ENCODE measurements around the gene DLGAP1.
A peak's percentile ranks its signal among the peaks of the same experiment; 100 is the strongest.

DLGAP1 gene

DNA sequence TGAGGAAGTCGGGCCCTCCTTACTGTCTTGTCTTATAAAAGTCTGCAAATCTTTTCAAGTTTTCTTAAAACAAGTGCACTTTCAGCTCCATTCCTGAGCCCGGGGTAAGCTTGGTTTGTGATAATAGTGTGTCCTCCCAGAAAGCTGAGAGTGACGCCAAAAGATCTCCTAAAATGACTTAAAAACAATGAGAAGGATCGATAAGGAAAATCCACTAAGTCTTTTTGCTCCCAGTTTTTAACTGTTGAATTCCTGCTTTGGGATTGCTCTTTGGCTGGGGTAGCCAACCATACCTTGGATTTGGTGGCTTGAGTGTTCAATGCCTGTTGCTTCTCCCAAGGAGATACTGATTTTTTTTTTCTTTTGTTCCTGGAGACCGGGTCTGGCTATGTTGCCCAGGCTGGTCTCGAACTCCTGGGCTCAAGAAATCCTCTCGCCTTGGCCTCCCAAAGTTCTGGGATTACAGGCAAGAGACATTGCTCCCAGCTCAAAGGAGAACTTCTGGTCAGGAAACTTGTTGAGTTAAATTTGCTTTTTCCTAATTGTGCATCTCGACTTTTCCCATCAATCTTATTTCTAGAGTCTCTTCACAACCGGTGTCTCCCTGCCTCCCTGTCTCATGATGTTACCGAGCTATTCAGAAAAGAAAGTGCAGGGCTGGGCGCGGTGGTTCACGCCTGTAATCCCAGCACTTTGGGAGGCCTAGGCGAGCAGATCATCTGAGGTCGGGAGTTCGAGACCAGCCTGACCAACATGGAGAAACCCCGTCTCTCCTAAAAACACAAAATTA is 1002.2 kb downstream of the DLGAP1 start:
- DNase-seq = no peak

DNA sequence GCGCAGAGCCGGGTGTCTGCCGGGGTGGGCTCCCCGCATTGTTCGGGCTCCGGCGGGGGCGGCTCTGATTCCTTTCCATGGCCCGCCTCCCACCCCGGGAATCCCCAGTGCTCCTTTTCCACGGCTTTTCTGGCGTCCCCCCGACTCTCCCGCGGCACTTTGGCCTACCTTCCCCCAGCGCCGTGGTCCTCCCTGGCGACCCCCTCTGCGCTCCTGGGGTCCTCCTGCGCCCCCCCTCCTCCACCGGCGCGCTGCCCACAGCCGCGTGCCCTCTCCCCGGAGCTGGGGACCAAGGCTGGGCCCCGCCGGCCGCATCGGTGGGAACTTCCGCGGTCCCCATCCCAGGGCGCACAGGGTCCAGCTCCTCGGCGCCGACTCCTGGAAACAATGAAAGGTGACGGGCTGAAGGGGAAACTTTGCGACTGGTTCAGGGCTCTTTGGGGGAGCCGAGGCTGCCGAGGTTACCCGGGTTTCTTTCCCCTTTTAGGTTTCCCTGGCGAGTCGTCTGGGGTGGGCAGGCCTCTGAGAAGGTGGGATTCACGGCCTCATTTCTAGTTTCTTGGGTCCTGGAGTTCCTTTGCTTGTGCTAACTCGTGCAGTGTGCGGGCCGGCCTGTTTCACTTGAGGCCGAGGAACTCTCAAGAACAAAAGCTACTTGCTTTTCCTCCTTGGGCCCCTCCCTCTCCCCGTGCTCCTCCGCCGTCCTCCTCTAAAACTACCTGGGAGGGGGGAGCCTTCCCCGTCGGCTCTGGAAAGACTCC is 1002.9 kb downstream of the DLGAP1 start:
- no peak for DNase-seq

DNA sequence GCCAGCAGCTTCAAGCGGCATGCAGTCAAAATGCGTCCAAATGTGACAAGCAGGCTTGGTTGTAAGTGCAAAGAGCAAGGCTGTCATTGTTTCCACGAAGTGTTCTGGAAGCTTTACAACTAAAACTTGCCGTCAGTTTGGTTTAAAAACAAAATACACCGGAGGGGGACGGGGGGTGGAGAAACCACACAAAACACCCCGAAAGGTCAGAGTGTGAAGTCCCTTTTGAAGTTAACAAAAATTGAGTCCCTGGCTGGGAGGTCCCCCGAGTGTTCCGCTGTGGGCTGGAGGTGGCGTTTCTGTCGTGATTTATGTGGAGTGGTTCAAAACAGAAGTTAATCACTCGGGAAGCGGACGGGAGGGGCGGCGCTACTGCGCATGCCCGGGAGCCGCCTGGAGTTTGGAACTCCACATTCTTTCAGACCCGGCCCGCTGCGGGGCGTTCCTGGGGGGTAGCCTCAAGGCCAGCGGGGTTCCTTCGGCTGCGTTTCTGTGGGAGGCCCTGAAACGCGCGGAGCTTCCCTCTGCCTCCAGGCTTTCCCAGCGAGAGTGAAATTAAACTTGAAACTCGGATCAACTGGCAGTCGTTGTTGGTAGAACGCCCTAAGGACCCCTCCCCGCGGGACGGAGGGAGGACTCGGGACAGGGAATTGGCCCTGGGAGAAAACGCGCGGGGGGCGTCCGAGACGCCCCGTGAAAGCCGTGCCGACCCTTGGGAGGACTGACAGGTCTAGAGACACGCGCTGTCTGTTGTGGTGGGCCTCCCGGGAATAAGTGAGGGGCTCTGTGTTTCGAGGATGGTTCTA is 1003.7 kb downstream of the DLGAP1 start:
- DNase-seq = peak; percentile 27

DNA sequence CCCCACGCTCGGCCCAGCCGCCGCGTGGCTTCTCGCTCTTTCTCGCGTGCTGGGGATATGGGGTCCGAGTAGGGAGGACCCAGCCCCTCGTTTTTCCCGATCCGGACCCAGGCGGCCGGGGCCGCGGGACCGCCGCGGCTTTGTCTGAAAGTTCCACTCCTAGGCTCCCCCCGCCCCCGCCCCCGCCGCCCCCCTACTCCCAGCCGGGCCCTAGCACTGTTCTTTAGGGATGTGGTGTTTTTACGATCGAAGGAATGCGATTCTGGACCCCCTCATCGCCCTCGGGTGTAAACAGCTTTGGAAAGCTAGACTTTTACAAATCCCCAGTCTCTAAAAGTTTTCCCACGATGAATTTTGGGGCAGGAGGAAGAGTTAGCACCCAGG is 1004.3 kb downstream of the DLGAP1 start:
- no peak for DNase-seq

DNA sequence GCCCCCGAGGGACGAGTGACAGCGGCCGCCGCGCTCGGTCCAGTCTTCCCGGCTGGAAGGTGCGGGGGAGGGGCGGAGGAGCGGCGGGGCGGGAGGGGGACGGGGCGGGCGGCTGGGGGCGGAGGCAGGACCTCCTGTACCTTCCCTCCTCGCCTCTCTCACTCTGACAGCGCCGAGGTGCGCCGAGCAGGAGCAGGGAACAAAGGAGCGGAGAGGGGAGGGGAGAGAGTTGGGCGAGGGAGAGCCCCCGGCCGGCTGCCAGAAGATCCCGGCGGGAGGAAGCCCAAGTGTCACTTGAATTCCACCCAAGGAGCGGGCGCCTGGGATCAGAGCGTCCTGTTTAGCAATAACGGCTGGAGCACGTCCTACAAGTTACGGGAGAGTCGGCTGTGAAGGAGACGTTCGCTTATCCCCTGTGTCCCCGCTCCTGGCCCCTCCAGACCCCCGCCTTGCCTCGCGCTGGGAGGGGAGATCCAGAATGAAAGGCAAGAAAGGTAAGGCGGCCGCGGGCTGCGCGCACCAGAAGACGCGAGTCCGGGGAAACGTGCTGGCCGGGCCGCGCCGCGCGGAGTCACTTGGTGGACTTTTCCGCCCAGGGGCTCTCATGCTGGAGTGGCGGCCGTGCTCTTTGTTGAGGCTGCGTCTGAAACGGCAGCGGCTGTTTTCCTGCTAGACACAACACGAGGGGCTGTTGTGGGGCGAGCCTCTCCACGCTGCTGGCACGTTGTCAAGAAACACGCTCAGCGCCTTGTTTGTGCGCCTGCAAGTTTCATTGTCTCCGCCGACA is 1004.9 kb downstream of the DLGAP1 start, which contains the start of gene TGIF1:
Gene TGIF1, plus strand, starts transcription at position 161 of the 787 bp plus-strand sequence. Its CDS starts 318 bp downstream, at position 479.
- DNase-seq = peak; percentile 66

DNA sequence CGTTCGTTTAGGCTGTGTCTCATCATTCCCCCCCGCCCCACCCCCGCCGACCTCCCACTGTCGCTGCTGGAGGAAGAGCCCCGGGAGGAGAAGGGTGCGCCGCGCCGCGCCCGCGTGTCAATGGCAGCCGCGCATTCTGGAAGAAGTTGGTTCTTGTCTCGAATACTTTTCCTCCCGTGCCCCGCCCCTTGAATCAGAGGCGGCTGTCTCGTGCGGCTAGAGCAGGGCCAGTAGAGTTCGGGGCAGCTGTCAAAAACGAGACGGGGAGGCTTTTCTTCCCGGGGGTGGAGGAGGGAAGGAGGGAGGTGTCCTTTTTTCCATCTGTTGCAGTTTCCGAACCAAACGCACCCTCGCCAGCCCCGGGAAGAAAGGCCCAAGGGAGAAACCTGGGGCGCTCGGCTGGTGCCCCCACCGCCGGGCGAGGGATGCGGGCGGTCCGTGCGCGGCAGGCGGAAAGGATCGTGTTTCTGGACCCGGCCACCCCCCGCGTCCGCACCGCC is 1005.5 kb downstream of the DLGAP1 start:
- DNase-seq = peak; percentile 57

DNA sequence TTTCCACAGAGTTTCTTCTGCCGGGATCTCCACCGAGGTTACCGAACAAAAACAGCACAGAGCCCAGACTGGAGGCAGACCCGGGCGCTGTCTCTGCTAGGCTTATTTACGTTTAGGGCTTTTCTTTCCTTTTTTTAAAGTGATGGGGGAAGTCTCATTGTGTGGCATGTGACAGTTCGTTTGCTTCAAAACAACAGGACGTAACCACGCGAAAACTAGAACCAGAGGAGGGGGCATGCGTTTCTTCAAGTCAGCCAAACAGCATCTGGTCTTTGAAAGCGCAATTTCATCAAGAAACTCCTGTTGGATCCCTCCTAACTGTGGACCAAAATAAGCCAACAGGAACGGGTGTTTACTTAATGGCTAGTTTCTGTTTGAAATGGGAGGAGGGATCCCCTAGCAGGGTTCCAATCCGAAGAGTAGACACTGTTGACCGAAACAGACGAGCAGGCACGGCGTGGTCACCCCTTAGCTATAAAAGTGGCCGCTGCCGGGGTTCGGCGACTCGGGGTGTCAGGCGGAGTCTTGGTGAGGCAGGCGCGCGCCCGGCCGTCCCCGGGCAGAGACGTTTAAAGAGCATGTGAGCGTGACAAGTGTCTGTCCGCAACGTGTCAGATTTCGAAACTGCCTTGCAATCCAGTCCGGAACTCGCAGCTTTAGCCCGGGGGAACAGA is 1006.1 kb downstream of the DLGAP1 start:
- no peak for DNase-seq

DNA sequence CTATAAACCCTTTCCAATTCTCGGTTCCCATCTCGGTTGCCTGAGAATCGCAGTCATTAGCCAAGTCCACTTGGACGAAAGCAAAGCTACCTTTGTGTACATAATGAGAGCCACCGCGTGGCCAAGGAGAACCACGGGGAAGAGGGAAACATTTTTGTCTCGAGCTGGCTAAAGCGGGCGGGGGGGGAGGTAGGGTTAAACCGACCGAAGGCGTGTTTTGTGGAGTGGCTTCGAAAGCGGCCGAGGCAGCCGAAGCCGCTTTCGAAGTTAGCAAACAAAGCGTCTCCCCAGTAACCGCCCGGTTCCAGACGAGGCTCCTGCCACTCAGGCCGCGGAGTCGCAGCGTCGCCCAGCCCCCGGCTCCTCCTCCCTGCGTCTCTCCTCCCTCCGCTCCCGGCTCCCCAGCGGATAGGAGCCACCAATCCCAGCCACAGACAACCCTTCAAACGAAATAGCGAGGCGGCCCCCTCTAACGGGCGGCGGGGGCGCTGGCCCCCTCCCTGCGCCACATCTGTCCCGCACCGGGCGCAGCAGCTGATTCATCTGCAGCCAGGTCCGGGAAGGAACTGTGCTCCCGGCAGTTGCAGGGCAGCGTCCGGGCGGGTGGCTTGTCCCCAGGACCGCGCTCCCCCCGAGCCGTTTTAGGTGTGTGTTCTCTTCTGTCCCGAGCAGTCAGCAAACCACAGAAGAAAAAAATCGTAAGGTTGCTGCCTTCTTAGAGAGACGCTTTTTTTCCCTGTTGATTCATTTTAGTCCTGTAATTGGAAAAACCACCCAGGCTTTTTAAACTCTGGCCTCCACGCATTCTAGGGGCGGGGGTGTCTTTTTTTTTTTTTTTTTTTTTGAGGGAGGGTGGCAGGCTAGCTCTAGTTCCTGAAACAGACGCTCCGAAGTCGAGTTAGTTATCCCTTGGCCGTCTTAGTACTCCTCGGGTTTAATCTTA is 1006.9 kb downstream of the DLGAP1 start:
- peak; percentile 91 for DNase-seq

DNA sequence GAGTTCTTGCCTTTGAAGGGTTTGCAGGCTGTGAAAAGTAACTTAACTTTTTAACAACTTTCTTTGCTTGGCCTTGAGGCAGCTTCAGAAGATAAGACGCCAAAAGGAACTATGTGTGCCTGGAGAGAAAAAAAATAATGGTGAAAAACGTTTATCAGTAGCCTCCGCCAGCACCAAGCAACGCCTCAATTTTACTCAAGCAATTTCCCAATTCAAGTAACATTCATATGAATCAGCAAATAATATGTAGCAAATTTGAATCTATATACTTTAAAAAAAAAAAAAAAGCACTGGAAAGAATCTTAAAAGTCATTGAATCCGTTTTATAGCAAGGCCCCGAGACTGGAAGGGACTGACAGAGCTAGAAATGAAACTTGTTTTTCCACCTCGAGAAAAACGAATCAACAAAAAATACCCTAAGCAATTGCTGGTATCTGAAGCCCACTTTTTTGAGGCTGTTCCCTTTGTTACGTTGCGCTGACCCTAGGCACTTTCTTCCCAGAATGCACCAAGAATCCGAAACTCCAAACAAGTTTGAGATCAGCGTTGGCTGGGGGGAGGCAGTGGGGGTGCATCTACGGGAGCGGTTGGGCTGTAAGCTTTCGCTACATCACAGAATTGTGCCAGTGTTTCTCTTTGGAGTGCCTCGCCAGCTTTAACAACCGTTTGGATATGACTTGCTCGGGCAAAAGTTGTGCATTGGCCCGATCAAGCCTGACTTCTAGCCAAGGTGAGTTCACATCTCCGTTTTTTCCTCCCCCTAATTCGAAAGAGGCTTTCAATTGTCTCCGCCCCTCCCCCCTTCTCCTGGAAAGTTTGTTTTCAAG is 1007.8 kb downstream of the DLGAP1 start:
- no peak for DNase-seq
